Bladder microvascular endothelial cell (primary cell): Measurements from ENCODE around the gene TAF15. TPM values are rescaled to one million over a fixed set of nuclear protein-coding genes. Genes with fewer than 3 reads are reported as not detected.

Experiments
- total RNA-seq: library from RNA; depleted of rRNA; stranded (reverse); fragments of >200 nt; gene quantifications from 2 replicates; pipeline ENCODE4 v1.2.3, GENCODE V29; 2014

Gene TAF15
- 41.4 and 138 TPM in 2 replicates for total RNA-seq

DNA sequence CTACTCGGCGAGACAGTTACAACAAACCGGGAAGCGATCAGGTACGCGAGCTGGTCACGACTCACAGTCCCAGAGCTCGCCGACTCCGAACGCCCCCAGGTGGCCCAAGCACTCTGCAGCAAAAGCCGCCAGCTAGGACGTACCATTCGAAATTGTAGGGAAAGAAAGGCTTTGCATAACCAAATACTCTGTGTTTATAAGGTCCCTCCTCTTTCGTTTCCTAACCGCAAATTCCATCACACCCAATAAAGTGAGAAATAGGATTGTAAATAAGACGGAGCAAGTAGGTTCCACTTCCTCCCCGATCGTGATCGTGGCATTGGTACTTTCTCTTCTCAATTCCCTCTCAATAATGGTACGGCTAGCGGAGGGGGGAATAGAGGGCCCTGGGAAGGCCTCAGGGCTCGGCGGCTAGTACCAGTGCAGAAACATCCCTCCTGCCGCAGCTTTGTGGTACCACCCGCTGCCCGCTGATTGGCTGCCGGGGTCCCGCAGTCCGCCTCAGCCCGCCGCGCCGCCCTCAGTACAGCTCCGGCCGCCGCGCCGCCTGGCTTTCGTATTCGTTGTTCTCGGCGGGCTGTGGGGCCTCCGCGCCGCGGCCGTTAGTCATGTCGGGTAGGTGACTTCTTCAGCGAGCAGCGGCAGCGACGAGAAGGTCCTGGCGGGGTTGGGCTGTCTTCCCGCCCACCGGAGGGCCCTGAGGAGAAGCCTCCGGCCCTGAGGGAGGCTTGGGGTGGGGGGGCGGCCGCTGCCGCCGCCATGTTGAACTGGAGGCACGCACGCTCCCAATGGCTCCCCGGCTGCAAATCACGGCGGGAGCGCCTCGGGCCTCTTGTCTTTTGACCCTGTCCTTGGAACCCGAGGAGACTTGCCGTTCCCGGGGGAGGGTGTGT is at the start of gene TAF15:
Gene TAF15, plus strand, starts transcription at position 523 of the 893 bp plus-strand sequence. Its CDS starts 86 bp downstream, at position 609.

DNA sequence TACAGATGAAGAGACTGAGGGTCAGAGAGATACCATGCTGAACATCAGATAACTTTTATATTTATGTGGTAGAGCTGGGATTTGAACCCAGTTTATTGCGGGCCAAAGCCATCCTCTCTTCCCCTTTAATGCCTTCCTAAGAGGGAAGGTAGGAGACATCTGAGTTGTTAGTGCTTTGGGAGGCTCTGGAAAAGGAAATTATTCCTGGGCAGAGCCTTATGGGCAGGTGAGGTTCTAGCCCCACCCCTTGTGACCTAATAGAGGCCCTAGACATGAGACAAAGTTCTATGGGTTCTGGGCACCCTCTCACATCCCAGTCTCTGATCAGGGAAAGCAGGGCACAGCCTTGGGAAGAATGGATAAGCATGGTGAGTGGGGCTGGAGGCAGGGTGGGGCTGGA is 48.7 kb upstream of the TAF15 start, which contains the start of gene C17orf50:
Gene C17orf50, plus strand, starts transcription at position 301 of the 400 bp plus-strand sequence. Its CDS starts 55 bp downstream, at position 356.

DNA sequence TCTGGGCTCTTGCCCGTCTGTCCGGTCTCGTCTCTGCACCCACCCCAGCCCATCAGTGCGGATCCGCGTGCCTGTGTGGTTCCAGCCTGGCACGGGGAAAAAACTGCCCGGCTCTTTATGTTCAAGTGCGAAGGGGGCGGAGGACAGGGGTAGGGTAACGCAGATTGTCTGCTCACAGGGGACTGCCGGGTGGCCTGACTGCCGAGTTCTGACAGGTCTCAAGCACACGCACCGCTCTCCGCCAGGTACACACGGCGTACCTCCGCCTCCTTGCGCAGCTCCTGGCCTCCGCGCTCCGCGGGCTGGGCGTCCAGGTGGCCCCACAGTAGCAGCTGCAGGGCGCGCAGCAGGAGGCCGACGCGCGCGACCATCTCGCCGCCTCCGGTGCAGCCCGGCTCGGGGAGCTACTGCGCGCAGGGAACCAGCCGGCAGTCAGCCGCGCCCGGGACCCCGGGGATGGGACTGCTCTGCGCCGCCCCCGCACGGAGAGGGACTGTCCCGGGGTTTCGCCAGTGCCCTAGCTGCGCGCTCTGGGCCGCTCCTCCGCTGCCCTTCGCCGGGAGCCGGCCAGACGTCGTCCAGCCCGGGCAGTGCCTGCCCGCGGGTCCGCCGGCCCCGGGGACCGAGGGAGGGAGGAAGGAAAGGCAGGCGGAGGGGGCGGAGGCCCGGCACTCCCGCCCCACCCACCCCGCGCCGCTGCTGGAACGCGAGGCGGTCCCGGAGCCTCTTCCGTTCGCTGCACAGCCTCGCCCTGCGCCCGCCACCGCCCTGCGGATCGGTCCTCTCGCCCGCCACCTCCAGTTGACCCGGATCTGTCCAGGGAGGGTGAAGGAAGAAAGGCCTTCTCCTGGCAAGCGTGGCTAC is 14.0 kb upstream of the TAF15 start, which contains the start of gene MMP28:
Gene MMP28, minus strand, starts transcription at position 635 of the 864 bp plus-strand sequence. Its CDS starts 264 bp downstream, at position 371.

DNA sequence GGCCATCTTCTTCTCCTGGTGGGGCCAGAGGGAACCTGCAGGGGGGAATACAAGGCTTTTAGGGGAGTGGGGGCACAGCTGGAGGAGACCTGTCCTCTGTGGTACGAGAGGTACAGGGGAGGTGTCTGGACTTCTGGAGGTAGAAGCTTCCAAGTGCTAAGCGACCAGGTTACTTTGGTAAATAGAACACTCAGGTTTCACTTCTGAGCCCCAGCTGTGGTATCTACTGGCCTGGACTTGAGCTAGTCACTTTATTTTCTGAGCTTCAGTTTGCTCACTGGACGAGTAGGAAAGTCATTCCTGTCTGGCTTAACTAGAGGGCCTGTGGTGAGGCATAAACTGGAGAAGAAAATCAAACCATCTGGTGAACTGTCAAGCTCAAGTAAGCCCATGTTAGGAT is 59.5 kb downstream of the TAF15 start, which contains the start of gene HEATR9:
Gene HEATR9, minus strand, starts transcription at position 155 of the 400 bp plus-strand sequence. Its CDS starts 149 bp downstream, at position 6.

DNA sequence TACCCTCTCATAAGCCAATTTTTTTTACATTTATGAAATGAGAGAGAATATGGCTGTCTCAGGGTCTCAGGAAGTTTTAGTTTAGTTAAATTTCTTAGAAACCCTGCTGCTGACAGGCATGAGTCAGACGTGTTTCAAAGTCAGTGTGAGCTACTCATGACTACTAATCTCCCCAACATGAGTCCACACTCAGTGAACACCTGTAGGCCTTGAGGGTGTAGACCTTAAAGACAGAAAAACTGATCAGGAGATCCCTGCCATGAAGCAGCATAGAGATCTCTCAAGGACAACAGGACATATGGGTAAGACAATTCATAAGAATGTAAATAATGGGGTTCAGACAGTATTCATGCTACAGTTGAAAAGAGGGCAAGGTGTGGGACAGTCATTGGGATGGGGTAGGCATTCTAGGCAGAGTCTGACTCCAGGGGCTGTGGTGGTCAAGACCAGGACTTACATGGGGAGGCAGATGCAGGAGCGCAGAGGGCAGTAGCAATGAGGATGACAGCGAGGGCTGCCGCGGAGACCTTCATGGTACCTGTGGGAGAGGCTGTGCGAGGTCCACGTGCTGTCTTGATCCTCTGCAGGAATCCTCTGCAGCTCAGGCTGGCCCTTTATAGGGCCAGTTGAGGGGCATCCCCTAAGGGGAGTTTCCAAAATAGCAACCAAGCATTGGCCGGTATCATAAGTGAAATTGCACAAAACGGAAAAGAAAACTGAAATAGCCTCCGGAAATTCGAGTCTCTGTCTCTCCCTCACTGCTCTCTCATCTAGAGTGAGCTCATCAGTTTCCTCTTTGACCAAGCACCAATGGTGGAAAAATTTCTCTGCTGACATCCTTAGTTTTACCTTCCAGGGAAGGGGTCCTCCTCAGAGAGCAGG is 70.7 kb downstream of the TAF15 start, which contains the start of gene CCL5:
Gene CCL5, minus strand, starts transcription at position 588 of the 882 bp plus-strand sequence.

Other genes with a start within 250 kb of the TAF15 start
- not detected in 2 replicates for gene SLFN14, start 248.7 kb upstream of the TAF15 start, total RNA-seq
- gene PEX12, start 230.9 kb upstream of the TAF15 start, total RNA-seq = 2.1 and 4.1 TPM in 2 replicates
- 84.2 and 152 TPM in 2 replicates for gene AP2B1, start 222.2 kb upstream of the TAF15 start, total RNA-seq
- gene RASL10B, start 77.8 kb upstream of the TAF15 start, total RNA-seq = 0.57 TPM in 1 of 2 replicates, not detected in the other
- not detected in 2 replicates for gene GAS2L2, start 56.2 kb upstream of the TAF15 start, total RNA-seq
- gene C17orf50, start 48.6 kb upstream of the TAF15 start, total RNA-seq = not detected in 2 replicates
- gene MMP28, start 13.8 kb upstream of the TAF15 start, total RNA-seq = 11.0 and 11.3 TPM in 2 replicates
- not detected in 2 replicates for gene HEATR9, start 59.4 kb downstream of the TAF15 start, total RNA-seq
- gene CCL5, start 70.9 kb downstream of the TAF15 start, total RNA-seq = under 0.01 and 1.8 TPM in 2 replicates
- gene RDM1, start 121.3 kb downstream of the TAF15 start, total RNA-seq = 0.19 TPM in 1 of 2 replicates, not detected in the other
- gene LYZL6, start 134.2 kb downstream of the TAF15 start, total RNA-seq = not detected in 2 replicates
- gene CCL16, start 172.0 kb downstream of the TAF15 start, total RNA-seq = 0.65 TPM in 1 of 2 replicates, not detected in the other
- gene CCL14, start 177.2 kb downstream of the TAF15 start, total RNA-seq = 4.4 and 11.5 TPM in 2 replicates
- not detected in 2 replicates for gene CCL15, start 192.1 kb downstream of the TAF15 start, total RNA-seq
- gene CCL23, start 208.5 kb downstream of the TAF15 start, total RNA-seq = 0.76 and 3.4 TPM in 2 replicates